H7 (cell line): ENCODE results near the gene CPNE4. TPM values are rescaled to one million over a fixed set of nuclear protein-coding genes. Genes with fewer than 3 reads are reported as not detected.

Experiments used
- DNase-seq: peaks from one replicate; pipeline ENCODE4 v3.0.0; 2012
- H3K27me3 ChIP-seq: 2 replicates; pipeline ENCODE4 v1.6.0; 2011; ENCODE audit warnings: mild to moderate bottlenecking, low read length; ENCODE audit not compliant: control insufficient read depth, insufficient read depth
- H3K36me3 ChIP-seq: replicated peaks from 2 replicates; pipeline ENCODE4 v1.5.1; 2011; ENCODE audit warnings: low read length; ENCODE audit not compliant: control insufficient read depth, insufficient read depth
- H3K4me3 ChIP-seq: 2 replicates; pipeline ENCODE4 v1.5.1; 2011; ENCODE audit warnings: low read depth, mild to moderate bottlenecking, control low read depth, low read length, moderate library complexity; ENCODE audit not compliant: insufficient read depth
- total RNA-seq: library from RNA; depleted of rRNA; stranded (reverse); fragments of >200 nt; shearing (Covaris generic); gene quantifications from 2 replicates; pipeline ENCODE4 v1.2.3, GENCODE V29; 2014

CPNE4 gene
- total RNA-seq, 1 experiment from 2014 or later: 0.83 TPM

DNA sequence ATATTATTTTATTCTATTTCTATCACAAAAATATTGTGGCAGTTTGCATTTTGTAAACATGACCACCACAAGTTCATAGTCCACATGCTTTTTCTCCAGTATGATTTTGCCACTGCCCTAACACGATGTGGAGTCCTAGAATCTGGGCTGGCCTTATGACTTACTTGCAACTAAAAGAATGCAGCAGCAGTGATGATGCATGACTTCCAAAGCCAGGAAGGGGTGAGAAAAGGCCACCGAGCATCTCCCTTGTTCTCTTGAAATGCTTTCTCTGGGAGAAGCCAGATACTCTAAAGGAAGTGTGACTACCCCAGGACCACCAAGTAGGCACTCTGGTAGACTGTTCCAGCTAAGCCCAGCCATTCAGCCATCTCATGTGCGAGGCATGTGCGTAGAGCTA is 340.4 kb downstream of the CPNE4 start:
- Histone ChIP-seq H3K36me3 (no peaks in the 10 kb centered on the region), H3K27me3 (no peaks in the 10 kb centered on the region), H3K4me3 (no peak overlapping the region)
- no peak for DNase-seq

DNA sequence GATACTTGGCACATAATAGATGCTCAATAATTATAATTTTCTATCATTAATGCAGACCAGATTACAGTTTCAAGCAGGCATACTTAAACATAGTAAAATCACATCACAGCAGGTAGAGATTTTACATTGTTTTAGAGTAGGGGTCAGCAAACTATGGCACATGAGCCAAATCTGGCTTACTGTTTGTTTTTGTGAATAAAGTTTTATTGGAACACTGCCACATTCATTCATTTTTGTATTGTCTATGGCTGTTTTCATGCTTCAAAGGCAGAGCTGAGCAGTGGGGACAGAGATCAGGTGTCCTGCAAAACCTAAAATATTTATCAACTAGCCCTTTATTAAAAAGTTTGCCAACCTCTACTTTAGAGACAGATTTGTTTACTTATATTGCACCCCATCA is 342.5 kb downstream of the CPNE4 start:
- no peak for DNase-seq
- no peak overlapping the region for H3K4me3 ChIP-seq
- no peaks in the 10 kb centered on the region for H3K36me3 ChIP-seq
- no peaks in the 10 kb centered on the region for H3K27me3 ChIP-seq

DNA sequence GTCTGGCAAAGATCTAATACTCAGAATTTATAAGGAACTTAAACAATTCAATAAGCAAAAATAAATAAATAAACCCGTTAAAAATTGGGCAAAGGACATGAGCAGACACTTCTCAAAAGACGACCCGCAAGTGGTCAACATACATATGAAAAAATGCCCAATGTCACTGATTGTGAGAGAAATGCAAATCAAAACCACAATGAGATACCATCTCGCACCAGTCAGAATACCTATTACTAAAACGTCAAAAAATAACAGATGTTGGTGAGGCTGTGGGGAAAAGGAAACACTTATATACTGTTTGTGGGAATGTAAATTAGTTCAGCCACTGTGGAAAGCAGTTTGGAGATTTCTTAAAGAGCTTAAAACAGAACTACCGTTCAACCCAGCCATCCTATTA is 344.0 kb downstream of the CPNE4 start:
- Histone ChIP-seq H3K4me3 (no peak overlapping the region), H3K27me3 (no peaks in the 10 kb centered on the region), H3K36me3 (no peaks in the 10 kb centered on the region)
- no peak for DNase-seq

DNA sequence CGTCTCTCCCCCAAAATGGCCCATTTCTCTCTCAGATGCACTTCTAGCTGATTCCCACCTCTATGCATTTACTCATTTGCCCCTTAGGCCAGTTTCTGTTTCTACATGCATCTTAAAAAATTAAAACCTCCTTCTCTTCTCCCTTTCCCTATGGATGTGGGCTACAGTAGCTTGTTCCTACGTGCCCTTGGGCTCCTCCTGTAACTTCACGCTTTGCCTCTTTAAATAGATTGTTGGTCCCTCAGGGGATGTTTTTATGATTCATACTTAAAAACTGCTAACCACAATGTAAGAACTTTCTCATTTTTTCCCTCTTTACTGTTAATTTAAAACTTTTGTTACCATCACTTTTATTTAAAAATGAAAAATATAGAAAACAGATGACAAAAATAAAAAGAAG is 346.4 kb downstream of the CPNE4 start:
- Histone ChIP-seq H3K27me3 (no peaks in the 10 kb centered on the region), H3K36me3 (no peaks in the 10 kb centered on the region), H3K4me3 (no peak overlapping the region)
- DNase-seq: no peak

DNA sequence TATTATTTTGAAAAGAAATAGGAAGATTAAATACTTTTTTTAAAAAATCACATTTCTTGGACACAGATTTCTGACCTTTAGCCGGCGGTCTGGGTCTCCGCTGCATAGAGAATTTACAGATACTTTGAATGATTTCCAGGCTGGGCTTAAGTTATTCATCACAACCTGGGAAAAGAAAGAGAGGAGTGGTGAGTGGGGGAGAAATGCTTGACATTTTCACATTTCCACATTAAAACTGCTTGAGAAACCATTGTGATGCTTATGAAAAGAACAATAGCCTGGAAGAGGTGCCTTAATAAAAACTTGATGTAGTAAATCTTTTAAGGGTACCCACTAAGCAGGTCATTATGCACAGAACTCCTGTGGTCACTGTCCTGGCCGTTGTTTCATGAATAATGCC is 365.2 kb downstream of the CPNE4 start:
- Histone ChIP-seq H3K4me3 (no peak overlapping the region), H3K36me3 (no peaks in the 10 kb centered on the region), H3K27me3 (no peaks in the 10 kb centered on the region)
- no peak for DNase-seq

DNA sequence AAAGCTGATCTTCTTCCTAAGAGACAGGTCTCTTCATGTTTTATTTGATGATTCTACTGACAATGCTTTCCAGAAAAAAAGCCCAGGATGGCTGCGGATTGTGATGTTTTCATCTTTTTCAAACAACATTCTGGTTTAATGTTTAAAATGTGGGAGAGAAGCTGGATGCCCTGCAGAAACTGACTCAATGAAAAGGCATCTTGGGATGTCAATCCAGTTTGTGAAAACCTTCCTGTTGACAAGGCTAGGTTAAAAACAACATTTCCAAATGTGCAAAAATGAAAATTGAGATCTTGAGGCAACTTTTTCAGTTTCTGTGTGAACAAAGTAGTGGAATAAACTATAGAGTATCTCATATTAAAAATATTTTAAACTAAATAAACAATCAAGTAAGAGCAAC is 376.0 kb downstream of the CPNE4 start:
- no peak overlapping the region for H3K4me3 ChIP-seq
- H3K36me3 ChIP-seq: no peaks in the 10 kb centered on the region
- DNase-seq: no peak
- no peaks in the 10 kb centered on the region for H3K27me3 ChIP-seq

DNA sequence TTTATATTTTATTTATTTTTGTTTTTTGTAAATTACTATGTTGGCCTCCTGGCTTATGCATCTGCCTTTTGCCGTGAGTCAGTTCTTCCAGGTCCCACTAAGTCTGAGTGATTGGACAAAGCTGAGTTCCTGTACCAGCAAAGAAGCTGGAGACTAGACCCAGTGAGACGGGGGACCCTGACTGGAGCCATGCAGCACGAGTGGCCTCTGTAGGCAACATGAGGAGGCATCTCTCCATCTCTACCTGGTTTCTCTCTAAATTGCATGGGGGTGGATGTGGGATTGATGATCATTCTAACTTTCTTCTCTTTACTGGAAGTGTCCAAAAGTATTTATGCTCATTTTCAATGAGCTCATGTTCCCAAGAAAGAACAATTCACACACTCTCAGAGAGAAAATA is 376.7 kb downstream of the CPNE4 start:
- no peak for DNase-seq
- no peak overlapping the region for H3K4me3 ChIP-seq
- H3K27me3 ChIP-seq: no peaks in the 10 kb centered on the region
- H3K36me3 ChIP-seq: no peaks in the 10 kb centered on the region

DNA sequence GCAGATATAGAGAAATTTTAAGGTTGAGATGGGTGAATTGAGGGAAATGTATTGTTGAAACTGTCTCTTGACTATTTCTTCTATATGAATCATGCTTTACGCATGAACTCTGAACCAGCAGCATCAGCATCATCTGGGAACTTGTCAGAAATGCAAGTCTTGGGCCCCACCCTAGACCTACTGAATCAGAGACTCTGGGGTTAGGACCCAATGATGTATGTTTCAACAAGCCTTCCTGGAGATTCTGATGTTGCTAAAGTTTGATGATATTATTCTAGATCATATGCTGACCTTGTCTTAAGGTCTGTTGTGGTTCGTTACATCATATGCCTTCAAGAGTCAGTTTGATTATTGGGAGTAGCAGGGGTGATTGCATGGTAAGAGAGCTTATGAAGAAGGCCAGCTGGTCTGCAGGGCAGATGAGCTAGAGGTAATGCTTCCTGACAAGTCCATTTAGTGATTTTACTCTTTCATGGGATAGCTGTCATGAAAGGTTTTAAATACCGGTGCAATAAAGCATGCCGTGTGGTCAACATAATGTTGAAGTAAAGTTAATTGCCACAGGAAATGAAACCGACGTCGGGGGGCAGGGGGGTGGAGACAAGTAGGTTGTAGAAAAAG is 379.6 kb downstream of the CPNE4 start:
- no peaks in the 10 kb centered on the region for H3K36me3 ChIP-seq
- H3K4me3 ChIP-seq: no peak overlapping the region
- no peak for DNase-seq
- no peaks in the 10 kb centered on the region for H3K27me3 ChIP-seq

DNA sequence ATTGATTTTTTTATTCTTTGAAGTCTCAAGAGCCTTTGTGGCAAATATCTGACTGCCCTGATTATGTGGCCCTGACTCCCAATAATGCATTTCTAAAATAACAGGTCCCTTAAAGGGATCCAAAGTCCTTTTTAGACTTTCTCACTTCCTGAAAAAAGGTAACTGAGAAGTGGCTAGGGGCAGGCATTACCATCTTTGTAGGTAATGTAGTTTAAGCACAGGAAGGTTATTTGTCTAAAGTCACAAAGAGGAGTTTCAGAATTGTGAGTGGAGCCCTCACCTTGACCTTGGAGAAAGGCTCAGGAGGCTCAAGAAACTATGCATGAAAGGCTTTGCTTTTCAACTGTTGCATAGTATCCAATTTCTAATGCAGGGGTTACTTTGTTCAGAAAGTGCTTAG is 389.2 kb downstream of the CPNE4 start:
- no peak for DNase-seq
- Histone ChIP-seq H3K4me3 (no peak overlapping the region), H3K27me3 (no peaks in the 10 kb centered on the region)

DNA sequence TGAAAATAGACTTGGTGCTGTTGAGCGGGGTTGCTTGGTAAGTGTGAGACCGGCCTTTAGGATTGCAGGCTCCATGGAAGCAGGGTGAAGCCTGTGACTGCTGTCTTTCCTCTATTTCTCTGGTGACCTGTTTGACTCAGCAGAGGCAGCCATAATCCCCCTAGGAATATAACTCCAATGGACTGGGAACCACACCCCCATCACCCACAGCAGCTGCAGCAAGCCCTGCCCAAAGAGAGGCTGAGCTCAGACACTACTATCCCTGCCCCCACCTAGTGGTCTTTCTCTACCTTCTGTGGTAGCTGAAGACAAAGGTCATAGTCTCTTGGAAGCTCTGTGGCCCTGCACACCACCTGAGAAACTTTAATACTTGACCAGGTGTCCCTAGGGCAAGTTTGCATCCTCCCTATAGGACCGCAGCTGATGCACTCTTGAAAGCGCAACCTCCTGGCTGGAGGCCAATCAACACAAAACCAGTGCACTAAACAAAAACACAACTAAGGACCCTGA is 398.5 kb downstream of the CPNE4 start:
- no peaks in the 10 kb centered on the region for H3K27me3 ChIP-seq
- H3K36me3 ChIP-seq: no peaks in the 10 kb centered on the region
- no peak for DNase-seq
- no peak overlapping the region for H3K4me3 ChIP-seq

More for the DNA sequence above, 389.2 kb downstream of the CPNE4 start:
- no peaks in the 10 kb centered on the region for H3K36me3 ChIP-seq

DNA sequence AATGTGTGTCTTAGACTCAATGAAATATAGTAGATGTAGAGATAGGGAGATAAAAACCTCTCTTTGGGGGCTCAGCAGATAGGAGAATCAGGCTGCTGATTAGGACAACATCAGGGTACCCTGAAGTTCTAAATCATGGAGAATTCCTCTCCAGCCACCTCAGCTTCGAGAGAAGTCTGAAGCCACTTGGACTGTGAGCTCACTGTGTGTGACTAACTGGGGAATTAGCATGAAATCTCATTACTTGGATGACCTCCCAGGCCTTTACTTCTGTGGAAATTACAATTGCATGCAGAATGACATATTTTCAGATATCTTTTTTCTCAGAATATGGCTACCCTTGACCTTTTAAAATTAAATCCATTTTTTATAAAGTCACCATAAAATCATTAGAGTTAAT is 404.0 kb downstream of the CPNE4 start:
- no peak for DNase-seq
- Histone ChIP-seq H3K36me3 (no peaks in the 10 kb centered on the region), H3K4me3 (no peak overlapping the region), H3K27me3 (no peaks in the 10 kb centered on the region)

DNA sequence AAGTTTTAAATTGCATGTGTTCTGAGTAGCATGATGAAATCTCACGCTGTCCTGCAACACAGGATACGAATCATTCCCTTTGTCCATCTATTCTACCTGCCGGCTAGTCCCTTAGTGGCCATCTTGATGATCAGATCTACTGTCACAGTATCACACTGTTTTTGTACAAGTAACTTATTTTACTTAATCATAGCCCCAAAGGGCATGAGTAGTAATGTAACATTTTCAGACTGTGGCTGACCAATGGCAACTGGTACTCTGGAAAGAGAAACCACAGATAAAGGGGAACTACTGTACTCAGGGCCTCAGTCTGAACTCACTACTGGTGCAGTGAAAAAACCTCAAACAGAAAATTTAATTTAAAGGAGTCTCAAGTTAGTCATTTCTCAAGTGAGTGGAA is 404.7 kb downstream of the CPNE4 start:
- H3K27me3 ChIP-seq: no peaks in the 10 kb centered on the region
- H3K36me3 ChIP-seq: no peaks in the 10 kb centered on the region
- no peak for DNase-seq
- H3K4me3 ChIP-seq: no peak overlapping the region

DNA sequence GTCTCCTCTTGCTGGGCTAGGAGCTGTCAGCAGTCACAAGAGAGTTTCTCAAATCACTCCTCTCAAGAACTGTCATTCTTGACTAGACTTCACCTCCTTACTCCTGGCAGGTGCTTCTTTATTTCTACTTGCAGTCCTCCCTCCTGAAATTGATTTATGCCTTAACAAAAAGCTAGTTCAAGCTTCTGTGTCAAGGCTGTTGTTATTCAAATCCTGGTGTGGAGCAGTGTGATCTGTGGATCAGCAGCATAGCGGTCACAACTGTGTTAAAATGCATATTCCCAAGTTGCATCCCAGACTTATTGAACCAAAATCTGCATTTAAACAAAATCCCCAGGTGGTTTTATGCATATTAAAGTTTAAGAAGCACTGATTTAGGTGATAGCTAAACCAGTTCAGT is 411.4 kb downstream of the CPNE4 start:
- H3K4me3 ChIP-seq: no peak overlapping the region
- H3K27me3 ChIP-seq: no peaks in the 10 kb centered on the region
- no peak for DNase-seq
- no peaks in the 10 kb centered on the region for H3K36me3 ChIP-seq

DNA sequence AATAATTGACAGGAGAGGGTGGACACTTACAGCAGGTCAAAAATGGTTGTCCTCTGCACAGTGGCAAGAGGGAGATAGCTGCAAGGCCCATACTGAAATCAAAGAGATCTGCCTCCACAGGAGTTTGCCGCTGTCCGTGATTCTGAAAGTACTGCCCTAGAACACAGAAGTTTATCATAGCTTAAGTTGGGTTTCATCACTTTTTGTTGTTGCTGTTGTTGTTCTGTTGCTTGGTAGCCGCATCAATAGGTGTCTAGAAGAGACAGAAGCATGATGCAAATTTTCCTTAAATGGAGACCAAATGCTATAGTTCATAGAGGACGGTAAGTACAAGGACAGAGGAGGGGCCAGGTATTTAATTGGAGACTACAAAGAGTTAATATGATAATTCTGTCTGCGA is 412.1 kb downstream of the CPNE4 start:
- H3K27me3 ChIP-seq: no peaks in the 10 kb centered on the region
- no peak overlapping the region for H3K4me3 ChIP-seq
- no peaks in the 10 kb centered on the region for H3K36me3 ChIP-seq
- no peak for DNase-seq

DNA sequence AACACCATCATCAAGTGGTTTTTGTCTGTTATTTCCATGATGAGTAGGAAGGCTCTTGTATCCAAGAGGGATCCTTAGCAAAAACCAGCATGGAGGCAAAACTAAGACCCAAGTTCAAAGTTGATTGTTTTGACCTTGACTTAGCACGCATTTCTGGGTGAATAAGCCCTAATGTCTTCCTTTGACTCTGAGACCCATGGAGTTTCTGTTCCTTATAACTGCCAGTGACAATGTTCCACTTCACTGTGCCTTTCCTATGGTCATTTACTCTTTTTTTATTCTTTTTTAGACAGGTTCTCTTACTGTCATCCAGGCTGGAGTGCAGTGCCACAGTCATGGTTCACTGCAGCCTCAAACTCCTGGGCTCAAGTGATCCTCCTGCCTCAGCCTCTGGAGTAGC is 413.8 kb downstream of the CPNE4 start:
- no peak overlapping the region for H3K4me3 ChIP-seq
- H3K27me3 ChIP-seq: no peaks in the 10 kb centered on the region
- H3K36me3 ChIP-seq: no peaks in the 10 kb centered on the region
- no peak for DNase-seq

DNA sequence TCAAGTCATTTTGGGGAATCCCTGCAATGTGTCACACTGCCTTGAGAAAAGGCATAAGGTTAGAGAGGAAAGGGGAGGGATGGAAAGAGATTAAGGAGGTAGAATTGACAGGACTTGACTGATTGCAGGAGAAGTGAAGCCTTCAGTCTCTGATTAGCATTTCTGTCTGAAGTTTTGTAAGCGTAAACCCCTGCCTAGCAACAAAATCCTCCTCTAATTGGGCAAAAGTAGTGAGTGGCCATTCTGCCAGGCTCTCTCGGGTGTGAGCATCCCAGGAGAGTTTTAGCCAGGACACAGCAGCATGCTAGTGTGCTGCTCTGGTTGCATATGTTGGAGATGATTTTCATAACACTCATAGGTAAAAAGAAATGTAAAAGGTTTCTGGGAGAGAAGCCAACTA is 415.0 kb downstream of the CPNE4 start:
- Histone ChIP-seq H3K36me3 (no peaks in the 10 kb centered on the region), H3K27me3 (no peaks in the 10 kb centered on the region), H3K4me3 (no peak overlapping the region)
- no peak for DNase-seq
